ENCODE results near the gene PTPN22.

PTPN22 gene

GRCh38 chr1:113857776-113858175 is 13.7 kb downstream of the PTPN22 start:
- peaks cover 6% of the 10 kb centered on the region; the same call in 1 of the 2 replicates for H3K79me2 ChIP-seq (ENCODE audit: insufficient read depth, low read length)
- peaks cover 49% of the 10 kb centered on the region for H3K36me3 ChIP-seq (ENCODE audit: insufficient read depth, low read length)
- no peaks in the 10 kb centered on the region for H3K9me3 ChIP-seq (ENCODE audit: insufficient read depth, low read length, severe bottlenecking)
- H2AFZ ChIP-seq (ENCODE audit: low read depth, low read length): no peak overlapping the region
- H3K4me1 ChIP-seq (ENCODE audit: insufficient read depth, low read length): no peaks in the 10 kb centered on the region
- no peak overlapping the region for H3K4me3 ChIP-seq (ENCODE audit: low read depth in 1 of 2, low read length in 2 of 2)
- no peaks in the 10 kb centered on the region for H4K20me1 ChIP-seq (ENCODE audit: insufficient read depth, low read length)
- ATAC-seq (ENCODE audit: insufficient read depth, low read depth) (no peak), DNase-seq (no peak)
- H3K27me3 ChIP-seq (ENCODE audit: insufficient read depth, low read length, poor library complexity): no peaks in the 10 kb centered on the region
- no peak for TF ChIP-seq CTCF (IDR thresholded peaks at IDR 0.05; ENCODE audit: borderline replicate concordance, extremely low read depth, low read length, poor library complexity, severe bottlenecking)
- TF ChIP-seq EZH2 (IDR thresholded peaks at IDR 0.05; ENCODE audit: borderline replicate concordance, low read depth, low read length, severe bottlenecking): no peak
- no peak overlapping the region for H3K9ac ChIP-seq (ENCODE audit: low read depth, low read length)
- H3K4me2 ChIP-seq (ENCODE audit: insufficient read depth, low read length): no peak overlapping the region
- H3K27ac ChIP-seq (ENCODE audit: low read length): no peak overlapping the region

GRCh38 chr1:113856401-113856790 is 15.1 kb downstream of the PTPN22 start:
- ATAC-seq (ENCODE audit: insufficient read depth, low read depth) (no peak), DNase-seq (no peak)
- H2AFZ ChIP-seq (ENCODE audit: low read depth, low read length): no peak overlapping the region
- no peaks in the 10 kb centered on the region for H3K27me3 ChIP-seq (ENCODE audit: insufficient read depth, low read length, poor library complexity)
- peaks cover 52% of the 10 kb centered on the region for H3K36me3 ChIP-seq (ENCODE audit: insufficient read depth, low read length)
- H3K9ac ChIP-seq (ENCODE audit: low read depth, low read length): no peak overlapping the region
- H3K79me2 ChIP-seq (ENCODE audit: insufficient read depth, low read length): peaks cover 6% of the 10 kb centered on the region; the same call in 1 of the 2 replicates
- no peak overlapping the region for H3K4me3 ChIP-seq (ENCODE audit: low read depth in 1 of 2, low read length in 2 of 2)
- no peak for TF ChIP-seq EZH2 (IDR thresholded peaks at IDR 0.05; ENCODE audit: borderline replicate concordance, low read depth, low read length, severe bottlenecking)
- no peak for TF ChIP-seq CTCF (IDR thresholded peaks at IDR 0.05; ENCODE audit: borderline replicate concordance, extremely low read depth, low read length, poor library complexity, severe bottlenecking)
- no peaks in the 10 kb centered on the region for H3K9me3 ChIP-seq (ENCODE audit: insufficient read depth, low read length, severe bottlenecking)
- H3K4me1 ChIP-seq (ENCODE audit: insufficient read depth, low read length): no peaks in the 10 kb centered on the region
- no peak overlapping the region for H3K27ac ChIP-seq (ENCODE audit: low read length)
- H3K4me2 ChIP-seq (ENCODE audit: insufficient read depth, low read length): no peak overlapping the region
- no peaks in the 10 kb centered on the region for H4K20me1 ChIP-seq (ENCODE audit: insufficient read depth, low read length)

- Histone ChIP-seq H3K4me2 (ENCODE audit: insufficient read depth, low read length) (no peak overlapping the region), H3K79me2 (ENCODE audit: insufficient read depth, low read length) (peaks cover 4% of the 10 kb centered on the region; the same call in 1 of the 2 replicates), H3K4me3 (ENCODE audit: low read depth in 1 of 2, low read length in 2 of 2) (no peak overlapping the region), H3K4me1 (ENCODE audit: insufficient read depth, low read length) (no peaks in the 10 kb centered on the region), H3K9me3 (ENCODE audit: insufficient read depth, low read length, severe bottlenecking) (no peaks in the 10 kb centered on the region), H3K36me3 (ENCODE audit: insufficient read depth, low read length) (peaks cover 52% of the 10 kb centered on the region), H3K27me3 (ENCODE audit: insufficient read depth, low read length, poor library complexity) (no peaks in the 10 kb centered on the region), H3K27ac (ENCODE audit: low read length) (no peak overlapping the region), H4K20me1 (ENCODE audit: insufficient read depth, low read length) (no peaks in the 10 kb centered on the region), H2AFZ (ENCODE audit: low read depth, low read length) (no peak overlapping the region), H3K9ac (ENCODE audit: low read depth, low read length) (no peak overlapping the region)
- TF ChIP-seq EZH2 (IDR thresholded peaks at IDR 0.05; ENCODE audit: borderline replicate concordance, low read depth, low read length, severe bottlenecking) (no peak), CTCF (IDR thresholded peaks at IDR 0.05; ENCODE audit: borderline replicate concordance, extremely low read depth, low read length, poor library complexity, severe bottlenecking) (no peak)
- DNase-seq (no peak), ATAC-seq (ENCODE audit: insufficient read depth, low read depth) (no peak)
Measured at GRCh38 chr1:113855630-113856400, 15.7 kb downstream of the PTPN22 start.

Measured in DND-41 (cell line).